CD4-positive, alpha-beta T cell treated with Interleukin-15 for 1 hour (primary cell): ENCODE measurements around the gene ALDH9A1.

Experiments
- DNase-seq: peaks from one replicate; pipeline ENCODE4 v3.0.0-alpha.2; 2020

The ALDH9A1 gene

GRCh38 chr1:165616987-165617546 lies 81.3 kb downstream of the ALDH9A1 start:
- no peak for DNase-seq

GRCh38 chr1:165616054-165616612 lies 82.2 kb downstream of the ALDH9A1 start:
- DNase-seq: no peak
